MM.1S (cell line): ENCODE results near the gene COG5.

ENCODE experiments used
- CTCF ChIP-seq: fragments of 300-600 bp; sonication (generic); IDR thresholded peaks from 2 replicates; pipeline ENCODE4 v1.5.1; 2016; ENCODE audit warnings: antibody characterized with exemption, low read length, mixed read lengths
- EZH2phosphoT487 ChIP-seq: fragments of 300-600 bp; sonication (generic); IDR thresholded peaks from 2 replicates; pipeline ENCODE4 v1.6.1; 2018; ENCODE audit warnings: antibody characterized with exemption, low read length

DNA sequence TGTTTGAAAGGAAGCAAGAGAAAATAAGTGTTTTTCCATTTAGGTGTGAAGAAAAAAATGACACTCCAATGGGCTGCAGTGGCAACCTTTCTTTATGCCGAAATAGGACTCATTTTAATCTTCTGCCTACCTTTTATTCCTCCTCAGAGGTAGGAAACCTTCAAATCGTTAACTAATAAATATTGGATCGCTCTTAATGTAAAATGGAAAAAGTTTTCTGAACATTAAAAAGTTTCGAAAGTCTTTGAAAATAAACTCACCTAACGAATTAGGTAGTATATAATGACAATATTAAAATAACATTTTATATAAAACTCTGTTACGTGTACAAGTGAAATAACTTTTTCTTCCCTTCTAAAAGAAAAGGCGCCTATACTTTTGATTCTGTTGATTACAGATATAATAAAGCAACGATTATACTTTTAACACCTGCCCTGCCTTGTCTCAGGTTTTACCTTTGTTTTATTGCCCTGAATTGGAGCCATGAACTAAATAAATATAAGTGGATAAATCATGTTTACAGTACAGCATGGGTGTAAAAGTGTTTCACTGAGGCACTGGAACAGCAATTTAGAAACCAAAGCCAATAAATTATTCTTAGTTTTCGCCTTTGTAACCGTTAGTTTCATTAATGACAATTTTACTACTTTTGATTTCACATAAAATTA, 17.1 kb upstream of the COG5 start:
- TF ChIP-seq CTCF = no peak
- TF ChIP-seq EZH2phosphoT487 = no peak
